K562 (cell line): Measurements from ENCODE around the gene TSEN34. TPM values are rescaled to one million over a fixed set of nuclear protein-coding genes. Genes with fewer than 3 reads are reported as not detected.

Experiments
- CREBBP ChIP-seq: IDR thresholded peaks from one replicate; pipeline ENCODE4 v1.6.1; 2012; ENCODE audit warnings: low read depth, mild to moderate bottlenecking, control low read depth, inconsistent platforms, low read length
- SREBF2 ChIP-seq: sonication (generic); formaldehyde crosslinking; IDR thresholded peaks from 2 replicates; pipeline ENCODE4 v1.4.0; 2020; ENCODE audit warnings: mild to moderate bottlenecking, missing genetic modification reagents
- ZBTB26 ChIP-seq: fragments of 450-650 bp; formaldehyde crosslinking; IDR thresholded peaks from 2 replicates; pipeline ENCODE4 v1.4.0; 2022; ENCODE audit warnings: missing genetic modification characterization
- ZBTB40 ChIP-seq, 2 experiments: fragments of 450-650 bp in 1 of 2; sonication (generic) in 1 of 2; formaldehyde crosslinking in 1 of 2; IDR thresholded peaks; 2 replicates each; pipeline versions ENCODE4 v1.7.1 to v1.9.0; 2016 to 2022; ENCODE audit warnings: inconsistent platforms in 1 of 2, mild to moderate bottlenecking in 1 of 2, missing genetic modification reagents in 1 of 2
- ZNF668 ChIP-seq: fragments of 250-450 bp; sonication (Bioruptor Pico); IDR thresholded peaks from 2 replicates; pipeline ENCODE4 v1.8.0; 2022; ENCODE audit warnings: mild to moderate bottlenecking, inconsistent platforms
- polyA plus RNA-seq, 8 experiments: library from polyadenylated mRNA; depleted of rRNA in 4 of 8; stranded (reverse) in 5 of 8; unstranded in 3 of 8; fragments of >200 nt; fragmentation: Nextera tagmentation in 2 of 8; fragmentation: Illumina TruSeq in 1 of 8; extraction: Ambion mirVana in 2 of 8; extraction: Trizol in 1 of 8; gene quantifications; 2 replicates each; pipeline versions ENCODE4 v1.2.1 to v1.2.3, GENCODE V29; 2011 to 2014; ENCODE audit warnings: inconsistent platforms in 1 of 8, missing spikeins in 1 of 8
- total RNA-seq, 7 experiments: library from RNA; depleted of rRNA in 6 of 7; stranded (reverse); fragments of >200 nt in 6 of 7; fragmentation: Illumina TruSeq in 2 of 7; extraction: Trizol in 2 of 7; gene quantifications; 2 replicates each; pipeline versions ENCODE4 v1.2.1 to v1.2.3, GENCODE V29; 2011 to 2021; ENCODE audit warnings: low replicate concordance in 1 of 7
- TF ChIP-seq, protein P1 (sequence below), 3 experiments: fragments of 200-800 bp in 1 of 3; fragments of 250-450 bp in 1 of 3; fragments of 450-650 bp in 1 of 3; sonication (Bioruptor Pico) in 1 of 3; sonication (Bioruptor generic) in 1 of 3; formaldehyde crosslinking in 1 of 3; IDR thresholded peaks; 2 replicates each; pipeline versions ENCODE4 v1.6.1 to v1.8.0; 2016 to 2022; ENCODE audit warnings: mild to moderate bottlenecking in 2 of 3, missing genetic modification characterization in 2 of 3, missing compliant biosample characterization in 1 of 3, moderate library complexity in 1 of 3

The TSEN34 gene
- total and polyA plus RNA-seq, 9 of the 15 experiments (the other 6 are each of a cell fraction or from before 2014, with no cell fraction given), result 3.1 to 57.6 (median 29.5) TPM

DNA sequence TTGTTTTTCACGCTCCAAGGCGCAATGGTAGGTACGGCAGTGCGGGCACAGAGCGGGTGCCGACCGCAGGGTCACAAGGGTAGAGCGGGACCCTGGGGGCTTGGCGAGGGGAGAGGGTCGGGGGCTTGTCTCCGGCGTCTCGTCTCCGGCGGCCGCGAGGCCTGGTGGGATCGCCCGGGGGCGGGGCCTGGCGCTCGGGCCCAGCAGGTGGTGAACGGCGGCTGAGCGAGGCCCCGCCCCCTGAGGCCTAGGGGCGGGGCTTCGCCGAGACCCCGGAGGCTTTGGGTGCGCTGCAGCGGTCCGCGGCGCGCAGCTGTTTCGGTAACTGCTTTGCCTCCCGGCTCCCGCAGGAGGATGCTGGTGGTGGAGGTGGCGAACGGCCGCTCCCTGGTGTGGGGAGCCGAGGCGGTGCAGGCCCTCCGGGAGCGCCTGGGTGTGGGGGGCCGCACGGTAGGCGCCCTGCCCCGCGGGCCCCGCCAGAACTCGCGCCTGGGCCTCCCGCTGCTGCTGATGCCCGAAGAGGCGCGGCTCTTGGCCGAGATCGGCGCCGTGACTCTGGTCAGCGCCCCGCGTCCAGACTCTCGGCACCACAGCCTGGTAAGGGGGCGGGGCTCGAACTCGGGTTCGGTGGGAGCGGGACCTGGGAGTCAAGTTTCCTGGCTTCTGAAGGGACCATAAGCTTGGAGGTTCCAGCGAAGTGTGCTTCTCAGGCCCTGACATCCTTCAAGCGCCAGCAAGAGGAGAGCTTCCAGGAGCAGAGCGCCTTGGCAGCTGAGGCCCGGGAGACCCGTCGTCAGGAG is at the start of gene TSEN34 (continued):
- no peak for TF ChIP-seq ZNF668
- no peak for TF ChIP-seq ZBTB40 (IDR thresholded peaks at IDR 0.05)
- no peak for TF ChIP-seq ZBTB40 (CRISPR knock-in tag; IDR thresholded peaks at IDR 0.05)
- no peak for TF ChIP-seq SREBF2 (CRISPR knock-in tag)
- TF ChIP-seq, protein P1, sequence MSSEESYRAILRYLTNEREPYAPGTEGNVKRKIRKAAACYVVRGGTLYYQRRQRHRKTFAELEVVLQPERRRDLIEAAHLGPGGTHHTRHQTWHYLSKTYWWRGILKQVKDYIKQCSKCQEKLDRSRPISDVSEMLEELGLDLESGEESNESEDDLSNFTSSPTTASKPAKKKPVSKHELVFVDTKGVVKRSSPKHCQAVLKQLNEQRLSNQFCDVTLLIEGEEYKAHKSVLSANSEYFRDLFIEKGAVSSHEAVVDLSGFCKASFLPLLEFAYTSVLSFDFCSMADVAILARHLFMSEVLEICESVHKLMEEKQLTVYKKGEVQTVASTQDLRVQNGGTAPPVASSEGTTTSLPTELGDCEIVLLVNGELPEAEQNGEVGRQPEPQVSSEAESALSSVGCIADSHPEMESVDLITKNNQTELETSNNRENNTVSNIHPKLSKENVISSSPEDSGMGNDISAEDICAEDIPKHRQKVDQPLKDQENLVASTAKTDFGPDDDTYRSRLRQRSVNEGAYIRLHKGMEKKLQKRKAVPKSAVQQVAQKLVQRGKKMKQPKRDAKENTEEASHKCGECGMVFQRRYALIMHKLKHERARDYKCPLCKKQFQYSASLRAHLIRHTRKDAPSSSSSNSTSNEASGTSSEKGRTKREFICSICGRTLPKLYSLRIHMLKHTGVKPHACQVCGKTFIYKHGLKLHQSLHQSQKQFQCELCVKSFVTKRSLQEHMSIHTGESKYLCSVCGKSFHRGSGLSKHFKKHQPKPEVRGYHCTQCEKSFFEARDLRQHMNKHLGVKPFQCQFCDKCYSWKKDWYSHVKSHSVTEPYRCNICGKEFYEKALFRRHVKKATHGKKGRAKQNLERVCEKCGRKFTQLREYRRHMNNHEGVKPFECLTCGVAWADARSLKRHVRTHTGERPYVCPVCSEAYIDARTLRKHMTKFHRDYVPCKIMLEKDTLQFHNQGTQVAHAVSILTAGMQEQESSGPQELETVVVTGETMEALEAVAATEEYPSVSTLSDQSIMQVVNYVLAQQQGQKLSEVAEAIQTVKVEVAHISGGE (CRISPR knock-in tag; IDR thresholded peaks at IDR 0.05), result 0 out of 6 replicates have a peak, but pooled peaks of 1 of the 3 experiments have one; percentile 19
- no peak for TF ChIP-seq ZBTB26 (CRISPR knock-in tag)
- no peak for TF ChIP-seq CREBBP
